Gastrocnemius medialis (tissue), 4 donors: ENCODE measurements around the gene HMGCLL1.

Source experiments
- CTCF ChIP-seq, 5 experiments: fragments of 450-650 bp in 3 of 5; fragments of 200-600 bp in 2 of 5; sonication (generic) in 2 of 5; IDR thresholded peaks in 4 of 5; conservative IDR thresholded peaks in 1 of 5; 1 replicate in 4 of 5; 2 replicates in 1 of 5; pipeline ENCODE4 v1.5.1; 2016 to 2019; ENCODE audit warnings: antibody characterized with exemption in 5 of 5, mild to moderate bottlenecking in 3 of 5, moderate library complexity in 3 of 5
- POLR2A ChIP-seq, 2 donors: fragments of 450-650 bp; IDR thresholded peaks; one replicate each; pipeline ENCODE4 v1.6.1; 2017; ENCODE audit warnings: antibody characterized with exemption in 2 of 2, mild to moderate bottlenecking in 2 of 2, moderate library complexity in 2 of 2

DNA sequence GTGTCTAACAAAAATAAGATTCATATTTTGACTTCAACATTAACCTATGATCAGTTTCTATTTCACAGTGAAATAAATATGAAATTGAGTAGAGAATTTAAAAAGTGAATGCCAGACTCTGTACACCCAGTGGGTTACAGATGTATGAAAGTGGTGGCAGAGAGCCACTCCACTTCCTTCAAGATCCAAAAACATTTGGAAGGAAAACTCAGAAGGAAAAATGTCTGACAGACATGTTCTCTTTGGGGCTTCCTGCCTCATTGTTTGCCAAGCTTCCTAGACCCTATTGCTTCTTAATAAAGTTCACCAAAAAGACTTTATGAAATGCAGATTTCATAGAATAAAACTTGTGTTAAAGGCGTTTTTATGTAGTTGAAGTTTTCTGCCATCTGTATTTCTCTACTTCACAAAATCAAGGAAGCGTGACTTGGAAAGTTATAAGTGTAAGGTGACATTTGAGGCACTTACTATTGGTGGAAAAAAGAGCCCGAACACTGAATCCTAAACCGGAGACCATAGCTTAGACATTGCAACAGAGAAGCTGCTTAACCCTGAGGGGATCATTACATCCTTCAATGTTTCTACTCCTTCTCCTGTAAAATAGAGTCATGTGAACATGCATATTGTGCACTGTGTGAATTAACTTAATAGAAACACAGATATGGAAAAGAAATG lies 12.8 kb downstream of the HMGCLL1 start:
- no peak for TF ChIP-seq CTCF (IDR thresholded peaks at IDR 0.05 in 4 of 5, conservative IDR thresholded peaks at IDR 0.05 in 1 of 5)
- TF ChIP-seq POLR2A (IDR thresholded peaks at IDR 0.05) = no peak
